Colonic mucosa (tissue), 4 donors: ENCODE measurements around the gene ARHGEF26. TPM values are rescaled to one million over a fixed set of nuclear protein-coding genes. Genes with fewer than 3 reads are reported as not detected.

Experiments used
- DNase-seq: peaks from one replicate; pipeline ENCODE4 v3.0.0-alpha.2; 2020
- H3K27ac ChIP-seq: fragments of 200-600 bp; one replicate; pipeline ENCODE4 v1.8.0; 2021
- H3K27me3 ChIP-seq: fragments of 200-600 bp; one replicate; pipeline ENCODE4 v1.8.0; 2021
- H3K36me3 ChIP-seq: fragments of 200-600 bp; one replicate; pipeline ENCODE4 v1.8.0; 2021
- H3K4me1 ChIP-seq: fragments of 200-600 bp; one replicate; pipeline ENCODE4 v1.8.0; 2021; ENCODE audit warnings: mild to moderate bottlenecking
- H3K4me3 ChIP-seq: fragments of 200-600 bp; one replicate; pipeline ENCODE4 v1.8.0; 2021
- H3K9ac ChIP-seq, 2 donors: one replicate each; pipeline ENCODE4 v1.7.0; 2013; ENCODE audit warnings: control low read depth in 2 of 2, low read depth in 2 of 2, low read length in 2 of 2
- H3K9me3 ChIP-seq: fragments of 200-600 bp; one replicate; pipeline ENCODE4 v1.8.0; 2021
- intact Hi-C: fragments of 100-400 bp; cut with DNase I; formaldehyde crosslinking; loops from one replicate; pipeline ENCODE4 v1.14.1; 2022
- total RNA-seq, 2 donors: library from RNA; stranded (reverse); fragmentation: NEBNext Ultra II Directional in 1 of 2; extraction: Animal tissue kit (Norgen Biotek cat#: 25700) in 1 of 2; gene quantifications; one replicate each; pipeline ENCODE4 v1.2.1, GENCODE V29; 2021
- TF ChIP-seq, protein P1 (sequence below): fragments of 200-600 bp; IDR thresholded peaks from one replicate; pipeline ENCODE4 v1.8.0; 2022; ENCODE audit warnings: antibody characterized with exemption, mild to moderate bottlenecking
- donor health status: healthy.
- donor health status: DM: no; HTN: no; CAD: no.
- donor health status: DM: no; HTN: no; CAD: no.

The ARHGEF26 gene
- total RNA-seq, 2 donors from 2014 or later = 5.2 to 6.6 TPM

- DNase-seq = no peak
- H3K9me3 ChIP-seq = no peaks in the 10 kb centered on the region
- H3K4me3 ChIP-seq = no peak overlapping the region
- H3K27ac ChIP-seq = no peak overlapping the region
- TF ChIP-seq, protein P1, sequence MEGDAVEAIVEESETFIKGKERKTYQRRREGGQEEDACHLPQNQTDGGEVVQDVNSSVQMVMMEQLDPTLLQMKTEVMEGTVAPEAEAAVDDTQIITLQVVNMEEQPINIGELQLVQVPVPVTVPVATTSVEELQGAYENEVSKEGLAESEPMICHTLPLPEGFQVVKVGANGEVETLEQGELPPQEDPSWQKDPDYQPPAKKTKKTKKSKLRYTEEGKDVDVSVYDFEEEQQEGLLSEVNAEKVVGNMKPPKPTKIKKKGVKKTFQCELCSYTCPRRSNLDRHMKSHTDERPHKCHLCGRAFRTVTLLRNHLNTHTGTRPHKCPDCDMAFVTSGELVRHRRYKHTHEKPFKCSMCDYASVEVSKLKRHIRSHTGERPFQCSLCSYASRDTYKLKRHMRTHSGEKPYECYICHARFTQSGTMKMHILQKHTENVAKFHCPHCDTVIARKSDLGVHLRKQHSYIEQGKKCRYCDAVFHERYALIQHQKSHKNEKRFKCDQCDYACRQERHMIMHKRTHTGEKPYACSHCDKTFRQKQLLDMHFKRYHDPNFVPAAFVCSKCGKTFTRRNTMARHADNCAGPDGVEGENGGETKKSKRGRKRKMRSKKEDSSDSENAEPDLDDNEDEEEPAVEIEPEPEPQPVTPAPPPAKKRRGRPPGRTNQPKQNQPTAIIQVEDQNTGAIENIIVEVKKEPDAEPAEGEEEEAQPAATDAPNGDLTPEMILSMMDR = no peak
- H3K27me3 ChIP-seq = no peaks in the 10 kb centered on the region
- no peaks in the 10 kb centered on the region for H3K4me1 ChIP-seq
- no peaks in the 10 kb centered on the region for H3K36me3 ChIP-seq
- intact Hi-C loops = no loop called here
- no peak overlapping the region for H3K9ac ChIP-seq
These were observed 48.6 kb downstream of the ARHGEF26 start for GRCh38 chr3:154169796-154170110.

- Histone ChIP-seq H3K27me3 (no peaks in the 10 kb centered on the region), H3K4me1 (no peaks in the 10 kb centered on the region), H3K36me3 (no peaks in the 10 kb centered on the region), H3K9me3 (no peaks in the 10 kb centered on the region), H3K9ac (no peak overlapping the region), H3K4me3 (no peak overlapping the region), H3K27ac (no peak overlapping the region)
- intact Hi-C loops = no loop called here
- DNase-seq = no peak
- TF ChIP-seq, protein P1 = no peak
These were observed 49.1 kb downstream of the ARHGEF26 start for GRCh38 chr3:154170300-154170699.

DNA sequence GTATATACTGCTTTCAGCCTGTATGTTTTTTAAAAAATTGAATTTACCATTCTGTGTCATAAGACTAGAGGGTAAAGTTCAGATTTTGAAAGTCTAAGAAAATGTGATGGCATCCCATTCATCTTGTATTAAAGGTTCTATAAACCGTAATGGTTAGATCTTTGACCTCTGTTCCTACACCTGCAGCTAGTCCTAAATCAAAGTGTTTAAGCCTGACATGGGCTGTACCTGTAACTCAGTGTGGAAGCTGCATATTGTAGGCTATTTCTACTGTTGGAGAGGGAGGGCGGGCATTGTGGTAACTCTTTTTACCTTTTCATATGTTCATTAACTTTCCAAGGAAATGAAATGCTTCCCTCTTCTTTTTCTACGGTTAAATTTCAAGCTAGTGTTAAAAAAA, 53.9 kb downstream of the ARHGEF26 start:
- intact Hi-C loops = no loop called here
- Histone ChIP-seq H3K4me3 (no peak overlapping the region), H3K36me3 (no peaks in the 10 kb centered on the region), H3K9me3 (no peaks in the 10 kb centered on the region), H3K27me3 (no peaks in the 10 kb centered on the region), H3K9ac (no peak overlapping the region), H3K4me1 (no peaks in the 10 kb centered on the region), H3K27ac (no peak overlapping the region)
- no peak for DNase-seq
- TF ChIP-seq, protein P1 = no peak

GRCh38 chr3:154176036-154176435, 54.8 kb downstream of the ARHGEF26 start:
- Histone ChIP-seq H3K27ac (no peak overlapping the region), H3K27me3 (no peaks in the 10 kb centered on the region), H3K4me3 (no peak overlapping the region), H3K36me3 (no peaks in the 10 kb centered on the region), H3K9ac (no peak overlapping the region), H3K9me3 (no peaks in the 10 kb centered on the region), H3K4me1 (no peaks in the 10 kb centered on the region)
- TF ChIP-seq, protein P1 = no peak
- DNase-seq = no peak
- intact Hi-C loops = no loop called here

- Histone ChIP-seq H3K9me3 (no peaks in the 10 kb centered on the region), H3K4me1 (no peaks in the 10 kb centered on the region), H3K27me3 (no peaks in the 10 kb centered on the region), H3K36me3 (no peaks in the 10 kb centered on the region), H3K4me3 (no peak overlapping the region), H3K27ac (no peak overlapping the region), H3K9ac (no peak overlapping the region)
- DNase-seq = no peak
- TF ChIP-seq, protein P1 = no peak
- intact Hi-C loops = no loop called here
These were observed 56.2 kb downstream of the ARHGEF26 start for GRCh38 chr3:154177406-154177805.

- H3K27ac ChIP-seq = no peak overlapping the region
- no peaks in the 10 kb centered on the region for H3K4me1 ChIP-seq
- H3K36me3 ChIP-seq = no peaks in the 10 kb centered on the region
- no peaks in the 10 kb centered on the region for H3K9me3 ChIP-seq
- no peak for DNase-seq
- TF ChIP-seq, protein P1 = no peak
- H3K4me3 ChIP-seq = no peak overlapping the region
- no peak overlapping the region for H3K9ac ChIP-seq
- no peaks in the 10 kb centered on the region for H3K27me3 ChIP-seq
- intact Hi-C loops = no loop called here
These were observed 57.0 kb downstream of the ARHGEF26 start for GRCh38 chr3:154178172-154178571.
